Central memory CD8-positive, alpha-beta T cell (primary cell): ENCODE results near the gene GULP1.
"Not testable (repeated sequence)": the region's sequence is repeated elsewhere in the genome, so short reads cannot be mapped to it uniquely, and the experiment has no call there.

Experiments used
- ATAC-seq: fragments of 150-1000 bp; cut with Tn5 transposase; replicated peaks from 2 replicates; pipeline ENCODE4 v1.10.0; 2022; ENCODE audit warnings: mild to moderate bottlenecking, moderate FRiP score, moderate number of reproducible peaks; ENCODE audit not compliant: poor library complexity, severe bottlenecking; ENCODE audit errors: extremely low read depth
- DNase-seq, 2 donors: peaks; one replicate each; pipeline ENCODE4 v3.0.0; 2021; ENCODE audit warnings: low spot score in 2 of 2
- H3K27ac Mint-ChIP-seq: one replicate; pipeline ENCODE4 v1.8.0; 2022; ENCODE audit warnings: low read depth, mild to moderate bottlenecking, moderate library complexity, mixed read lengths
- H3K27me3 Mint-ChIP-seq: one replicate; pipeline ENCODE4 v1.8.0; 2022; ENCODE audit warnings: mixed read lengths
- H3K36me3 Mint-ChIP-seq: one replicate; pipeline ENCODE4 v1.8.0; 2022; ENCODE audit warnings: mild to moderate bottlenecking, moderate library complexity, mixed read lengths; ENCODE audit not compliant: insufficient read depth
- H3K4me1 Mint-ChIP-seq: one replicate; pipeline ENCODE4 v1.8.0; 2022; ENCODE audit warnings: mixed read lengths
- H3K4me3 Mint-ChIP-seq: one replicate; pipeline ENCODE4 v1.8.0; 2022; ENCODE audit warnings: mild to moderate bottlenecking, moderate library complexity, mixed read lengths
- H3K9me3 Mint-ChIP-seq: one replicate; pipeline ENCODE4 v1.8.0; 2022; ENCODE audit warnings: mixed read lengths

The GULP1 gene

GRCh38 chr2:188456114-188456909 lies 164.6 kb downstream of the GULP1 start:
- Mint-ChIP-seq H3K36me3 (no peaks in the 10 kb centered on the region), H3K27ac (no peak overlapping the region), H3K4me1 (no peaks in the 10 kb centered on the region), H3K4me3 (no peak overlapping the region), H3K9me3 (peaks cover 5% of the 10 kb centered on the region), H3K27me3 (no peaks in the 10 kb centered on the region)
- no peak for ATAC-seq
- DNase-seq, result no peak

- Mint-ChIP-seq H3K4me3 (no peak overlapping the region), H3K27me3 (no peaks in the 10 kb centered on the region), H3K4me1 (no peaks in the 10 kb centered on the region), H3K9me3 (peaks cover 15% of the 10 kb centered on the region), H3K36me3 (no peaks in the 10 kb centered on the region), H3K27ac (no peak overlapping the region)
- ATAC-seq (no peak), DNase-seq (no peak)
These were observed 167.4 kb downstream of the GULP1 start for GRCh38 chr2:188459061-188459460.

GRCh38 chr2:188466078-188466477 lies 174.4 kb downstream of the GULP1 start:
- not testable (repeated sequence) for H3K4me1 Mint-ChIP-seq, H3K4me3 Mint-ChIP-seq, H3K27ac Mint-ChIP-seq, H3K27me3 Mint-ChIP-seq, DNase-seq, H3K36me3 Mint-ChIP-seq, ATAC-seq
- peaks cover 11% of the 10 kb centered on the region for H3K9me3 Mint-ChIP-seq

- Mint-ChIP-seq H3K27ac (no peak overlapping the region), H3K4me1 (no peaks in the 10 kb centered on the region), H3K36me3 (no peaks in the 10 kb centered on the region), H3K9me3 (peaks cover 11% of the 10 kb centered on the region), H3K4me3 (no peak overlapping the region), H3K27me3 (no peaks in the 10 kb centered on the region)
- ATAC-seq (no peak), DNase-seq (no peak)
These were observed 175.1 kb downstream of the GULP1 start for GRCh38 chr2:188466761-188467160.

- Mint-ChIP-seq H3K4me3 (no peak overlapping the region), H3K9me3 (peaks cover 16% of the 10 kb centered on the region), H3K27me3 (no peaks in the 10 kb centered on the region), H3K4me1 (no peaks in the 10 kb centered on the region), H3K36me3 (no peaks in the 10 kb centered on the region), H3K27ac (no peak overlapping the region)
- ATAC-seq (no peak), DNase-seq (no peak)
These were observed 179.5 kb downstream of the GULP1 start for GRCh38 chr2:188471166-188471565.

GRCh38 chr2:188473306-188473705 lies 181.6 kb downstream of the GULP1 start:
- Mint-ChIP-seq H3K27ac (no peak overlapping the region), H3K4me3 (no peak overlapping the region), H3K4me1 (no peaks in the 10 kb centered on the region), H3K27me3 (no peaks in the 10 kb centered on the region), H3K9me3 (peaks cover 16% of the 10 kb centered on the region), H3K36me3 (no peaks in the 10 kb centered on the region)
- no peak for DNase-seq
- no peak for ATAC-seq

- no peak for ATAC-seq
- H3K9me3 Mint-ChIP-seq, result peaks cover 20% of the 10 kb centered on the region
These were observed 182.6 kb downstream of the GULP1 start for GRCh38 chr2:188474316-188474715.

GRCh38 chr2:188475945-188476344 lies 184.3 kb downstream of the GULP1 start:
- H3K4me3 Mint-ChIP-seq, result no peak overlapping the region
- no peaks in the 10 kb centered on the region for H3K4me1 Mint-ChIP-seq
- H3K27me3 Mint-ChIP-seq, result no peaks in the 10 kb centered on the region
- ATAC-seq, result no peak
- peaks cover 20% of the 10 kb centered on the region for H3K9me3 Mint-ChIP-seq
- DNase-seq, result no peak
- no peak overlapping the region for H3K27ac Mint-ChIP-seq
- no peaks in the 10 kb centered on the region for H3K36me3 Mint-ChIP-seq

More at GRCh38 chr2:188474316-188474715, 182.6 kb downstream of the GULP1 start:
- no peak overlapping the region for H3K4me3 Mint-ChIP-seq
- H3K4me1 Mint-ChIP-seq, result no peaks in the 10 kb centered on the region
- no peaks in the 10 kb centered on the region for H3K27me3 Mint-ChIP-seq
- no peak overlapping the region for H3K27ac Mint-ChIP-seq
- H3K36me3 Mint-ChIP-seq, result no peaks in the 10 kb centered on the region
- DNase-seq, result no peak

GRCh38 chr2:188477564-188478103 lies 186.0 kb downstream of the GULP1 start:
- Mint-ChIP-seq H3K9me3 (peaks cover 14% of the 10 kb centered on the region), H3K36me3 (no peaks in the 10 kb centered on the region), H3K4me3 (no peak overlapping the region), H3K27me3 (no peaks in the 10 kb centered on the region), H3K27ac (no peak overlapping the region), H3K4me1 (no peaks in the 10 kb centered on the region)
- DNase-seq (no peak), ATAC-seq (no peak)

GRCh38 chr2:188478724-188479123 lies 187.1 kb downstream of the GULP1 start:
- ATAC-seq (no peak), DNase-seq (no peak)
- Mint-ChIP-seq H3K27me3 (no peaks in the 10 kb centered on the region), H3K36me3 (no peaks in the 10 kb centered on the region), H3K27ac (no peak overlapping the region), H3K4me3 (no peak overlapping the region), H3K9me3 (peaks cover 9% of the 10 kb centered on the region), H3K4me1 (no peaks in the 10 kb centered on the region)

- no peak for ATAC-seq
These were observed 189.8 kb downstream of the GULP1 start for GRCh38 chr2:188481474-188481873.

GRCh38 chr2:188485496-188485895 lies 193.8 kb downstream of the GULP1 start:
- Mint-ChIP-seq H3K4me1 (no peaks in the 10 kb centered on the region), H3K27me3 (no peaks in the 10 kb centered on the region), H3K36me3 (no peaks in the 10 kb centered on the region), H3K27ac (no peak overlapping the region), H3K4me3 (no peak overlapping the region), H3K9me3 (peaks cover 11% of the 10 kb centered on the region)
- ATAC-seq (no peak), DNase-seq (no peak)

More at GRCh38 chr2:188481474-188481873, 189.8 kb downstream of the GULP1 start:
- H3K4me3 Mint-ChIP-seq, result no peak overlapping the region
- no peak overlapping the region for H3K27ac Mint-ChIP-seq
- peaks cover 15% of the 10 kb centered on the region for H3K9me3 Mint-ChIP-seq
- no peaks in the 10 kb centered on the region for H3K27me3 Mint-ChIP-seq
- no peak for DNase-seq
- H3K36me3 Mint-ChIP-seq, result no peaks in the 10 kb centered on the region
- no peaks in the 10 kb centered on the region for H3K4me1 Mint-ChIP-seq

GRCh38 chr2:188492751-188493150 lies 201.1 kb downstream of the GULP1 start:
- no peak overlapping the region for H3K4me3 Mint-ChIP-seq

More at GRCh38 chr2:188492751-188493150, 201.1 kb downstream of the GULP1 start:
- Mint-ChIP-seq H3K27me3 (no peaks in the 10 kb centered on the region), H3K9me3 (peaks cover 9% of the 10 kb centered on the region), H3K36me3 (no peaks in the 10 kb centered on the region), H3K4me1 (no peaks in the 10 kb centered on the region), H3K27ac (no peak overlapping the region)
- DNase-seq (no peak), ATAC-seq (no peak)
